NCI-H1930 (cell line): ENCODE data around the gene PGM2L1.
"Not testable (repeated sequence)": the region's sequence is repeated elsewhere in the genome, so short reads cannot be mapped to it uniquely, and the experiment has no call there.

Source experiments
- DNase-seq, 2 experiments: peaks; one replicate each; lab custom pipeline; 2025; lab: John Stamatoyannopoulos, UW

Gene PGM2L1

DNA sequence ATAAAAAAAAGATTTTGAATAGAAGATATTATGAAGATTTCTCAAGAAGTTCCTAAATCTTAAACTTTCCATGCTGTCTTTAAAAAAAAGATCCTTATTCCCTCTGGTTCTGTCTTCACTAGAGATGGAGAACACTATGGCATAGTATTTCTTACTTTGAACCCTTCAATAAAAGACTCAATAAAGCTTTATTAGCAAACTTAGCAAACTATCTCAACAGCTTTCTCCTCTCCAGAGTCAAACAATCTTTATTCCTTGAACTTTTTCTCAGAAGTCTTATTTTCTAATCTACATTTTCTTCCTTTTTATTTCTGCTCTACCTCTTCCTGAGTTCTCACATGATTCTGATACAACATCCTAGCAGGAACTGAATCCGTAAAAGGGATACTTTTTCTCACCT is 65.0 kb downstream of the PGM2L1 start:
- no peak for DNase-seq

DNA sequence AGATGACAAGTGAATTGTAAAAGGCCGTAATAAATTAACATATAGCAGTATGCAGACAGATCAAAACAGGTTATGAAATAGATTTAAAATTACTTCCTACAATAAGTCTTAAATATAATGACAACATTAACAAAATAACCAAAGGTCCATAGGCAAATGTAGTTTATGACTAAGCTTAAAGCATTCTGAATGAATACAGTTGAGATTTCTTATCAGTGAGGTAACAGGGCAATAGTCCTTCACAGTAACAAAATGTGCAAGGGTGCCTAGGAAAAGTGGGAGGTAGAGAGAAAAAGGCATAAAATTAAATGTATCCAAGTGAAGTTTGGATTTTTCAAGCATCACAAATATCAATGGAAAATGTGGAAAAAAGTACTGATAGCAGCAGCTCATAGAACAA is 65.9 kb downstream of the PGM2L1 start:
- no peak for DNase-seq

- not testable (repeated sequence) for DNase-seq
These were observed 67.2 kb downstream of the PGM2L1 start for GRCh38 chr11:74331000-74331399.

DNA sequence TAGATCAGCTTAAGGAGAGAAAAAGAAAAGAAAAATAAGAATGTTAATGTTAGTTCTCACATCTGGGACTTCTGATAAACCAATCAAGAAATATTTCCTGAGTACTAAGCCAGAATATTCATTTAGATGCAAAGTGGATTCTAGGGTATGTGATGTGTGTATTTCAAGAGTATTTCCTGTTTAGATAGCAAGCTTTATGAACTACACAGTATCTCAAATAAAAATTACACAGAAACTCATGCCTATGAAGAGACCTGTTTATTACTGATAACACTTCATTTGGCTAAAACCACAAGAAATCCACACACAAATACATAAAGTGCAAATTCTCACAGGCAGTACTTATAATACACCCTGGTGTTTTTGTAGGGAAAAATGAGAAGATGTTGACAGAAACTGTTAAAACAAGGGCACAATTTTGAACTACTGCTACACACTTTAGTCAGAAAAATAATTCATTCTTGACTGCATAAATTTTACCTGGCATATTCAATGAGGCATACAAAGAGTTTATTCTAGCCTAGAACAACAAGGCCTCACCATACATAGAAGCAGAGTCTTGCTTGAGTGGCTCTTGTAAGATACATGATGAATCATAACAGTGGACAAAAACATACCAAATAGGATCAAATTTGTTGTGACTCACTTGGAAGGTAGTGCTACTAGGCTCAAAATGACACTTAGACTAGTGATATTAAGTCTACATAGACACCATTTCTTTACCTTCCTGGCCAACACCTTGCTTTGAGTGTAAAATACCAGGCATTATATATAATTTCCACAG is 68.0 kb downstream of the PGM2L1 start:
- no peak for DNase-seq

GRCh38 chr11:74327076-74327475 is 71.2 kb downstream of the PGM2L1 start:
- no peak for DNase-seq

- DNase-seq = no peak
These were observed 71.6 kb downstream of the PGM2L1 start for GRCh38 chr11:74326665-74327064.

DNA sequence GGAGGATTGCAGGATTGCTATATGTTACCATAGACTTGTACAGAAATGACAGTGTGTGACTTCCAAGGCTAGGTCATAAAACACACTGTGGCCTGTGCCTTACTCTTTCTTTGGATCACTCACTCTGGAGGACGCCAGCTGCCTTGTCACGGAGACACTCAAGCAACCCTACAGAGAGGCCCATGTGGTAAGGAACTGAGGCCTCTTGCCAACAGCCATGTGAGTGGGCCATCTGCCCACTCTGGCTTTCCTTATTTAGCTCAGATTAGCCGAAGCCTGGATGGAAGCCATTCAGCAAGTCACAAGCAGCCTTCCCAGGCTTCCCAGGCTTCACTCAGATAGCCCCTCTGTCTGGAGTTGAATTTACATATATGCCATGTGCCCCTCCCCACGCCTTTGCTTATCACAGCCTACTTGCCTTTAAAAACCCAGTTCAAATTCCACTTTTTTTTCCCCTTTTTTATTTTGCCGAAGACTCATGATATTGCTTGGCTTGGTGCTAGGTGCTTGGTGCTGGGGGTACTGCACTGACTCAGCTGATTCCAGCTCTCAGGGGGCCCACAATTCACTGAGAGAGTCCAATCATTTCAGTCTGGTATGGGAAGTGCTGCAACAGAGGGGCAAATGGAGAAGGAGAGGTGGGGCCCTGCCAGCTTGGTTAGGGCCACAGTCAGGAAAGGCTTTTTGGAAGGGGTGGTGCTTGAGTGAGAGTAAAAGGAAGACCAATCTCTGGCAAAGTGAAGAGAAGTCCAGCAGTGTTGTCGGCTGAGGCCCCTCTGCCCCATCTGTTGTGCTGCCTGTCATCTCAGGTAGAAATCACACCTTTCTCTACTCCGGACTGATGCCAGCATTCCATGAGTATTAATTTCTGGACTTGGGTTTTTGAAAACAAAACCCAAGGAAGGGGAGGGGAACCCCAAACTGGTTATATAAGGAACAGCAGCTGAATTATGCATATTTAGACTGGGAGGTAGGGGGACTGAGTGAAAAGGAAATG is 72.3 kb downstream of the PGM2L1 start:
- DNase-seq = no peak

DNA sequence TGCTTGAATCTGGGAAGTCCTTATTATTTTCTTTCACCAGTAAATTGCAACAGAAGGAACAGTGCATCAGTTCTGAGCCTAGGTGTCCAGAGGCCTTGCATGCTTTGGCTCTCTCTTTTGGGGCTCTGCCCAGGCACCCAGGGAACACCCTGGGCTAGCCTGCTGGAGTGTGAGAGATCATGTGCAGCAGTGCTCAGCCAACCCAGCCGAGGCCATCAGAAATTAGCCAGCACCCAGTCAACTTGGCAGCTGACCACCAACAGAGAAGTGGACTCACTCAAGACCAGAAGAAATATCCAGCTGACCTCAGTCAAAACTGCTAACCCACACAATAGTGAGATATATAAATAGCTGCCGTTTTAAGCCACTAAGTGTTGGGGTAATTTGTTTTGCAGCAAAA is 75.6 kb downstream of the PGM2L1 start:
- no peak for DNase-seq

- DNase-seq = peak; percentile 13 to 30
These were observed 76.6 kb downstream of the PGM2L1 start for GRCh38 chr11:74321487-74322188.

DNA sequence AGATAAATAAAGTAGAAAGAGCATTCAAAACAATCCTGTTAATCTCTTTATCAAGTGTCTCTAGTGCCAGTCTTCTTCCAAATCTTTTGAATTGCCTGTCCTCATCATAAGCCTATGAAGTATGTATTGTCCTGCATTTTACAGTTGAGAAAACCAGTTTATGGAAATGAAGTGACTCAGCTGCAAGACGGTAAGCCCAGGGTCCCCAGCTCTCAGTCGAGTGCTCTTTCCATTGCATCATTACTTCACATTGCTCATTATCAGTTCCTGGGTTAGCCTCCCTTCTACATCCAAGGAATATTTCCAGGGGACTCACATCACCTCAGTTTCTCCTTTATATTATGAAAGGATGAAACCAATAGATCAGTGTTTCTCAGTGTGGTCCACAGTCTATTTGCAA is 77.7 kb downstream of the PGM2L1 start:
- DNase-seq = no peak

- DNase-seq = no peak
These were observed 79.0 kb downstream of the PGM2L1 start for GRCh38 chr11:74319139-74319816.

GRCh38 chr11:74318241-74318932 is 79.8 kb downstream of the PGM2L1 start:
- DNase-seq = no peak

DNA sequence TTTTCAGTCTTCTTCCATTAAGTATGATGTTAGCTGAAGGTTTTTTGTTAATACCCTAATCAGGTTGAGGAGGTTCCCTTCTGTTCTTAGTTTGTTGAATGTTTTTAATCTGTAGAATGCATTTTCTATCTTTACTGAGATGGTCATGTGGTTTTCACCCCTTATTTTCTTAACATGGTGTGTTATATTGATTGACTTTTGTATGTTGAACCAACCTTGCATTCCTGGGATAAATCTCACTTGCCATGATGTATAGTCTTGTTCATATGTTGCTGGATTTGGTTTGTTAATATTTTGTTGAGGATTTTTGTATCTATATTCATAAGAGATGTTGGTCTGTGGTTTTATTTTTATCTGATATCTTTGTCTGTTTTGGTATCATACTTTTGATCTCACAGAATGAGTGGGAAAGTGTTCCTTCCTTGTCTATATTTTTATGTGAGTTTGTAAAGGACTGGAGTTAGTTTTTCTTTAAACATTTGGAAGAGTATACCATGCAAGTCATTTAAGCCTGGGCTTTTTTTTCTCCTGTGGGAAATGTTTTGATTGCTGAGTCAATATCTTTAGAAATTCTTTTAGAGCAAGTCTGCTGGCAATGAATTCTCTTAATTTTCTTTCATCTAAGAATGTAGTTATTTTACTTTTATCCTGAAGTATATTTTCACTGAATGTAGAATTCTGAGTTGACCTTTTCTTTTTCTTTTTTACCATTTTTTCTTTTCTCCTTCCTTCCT is 81.3 kb downstream of the PGM2L1 start:
- DNase-seq = no peak

DNA sequence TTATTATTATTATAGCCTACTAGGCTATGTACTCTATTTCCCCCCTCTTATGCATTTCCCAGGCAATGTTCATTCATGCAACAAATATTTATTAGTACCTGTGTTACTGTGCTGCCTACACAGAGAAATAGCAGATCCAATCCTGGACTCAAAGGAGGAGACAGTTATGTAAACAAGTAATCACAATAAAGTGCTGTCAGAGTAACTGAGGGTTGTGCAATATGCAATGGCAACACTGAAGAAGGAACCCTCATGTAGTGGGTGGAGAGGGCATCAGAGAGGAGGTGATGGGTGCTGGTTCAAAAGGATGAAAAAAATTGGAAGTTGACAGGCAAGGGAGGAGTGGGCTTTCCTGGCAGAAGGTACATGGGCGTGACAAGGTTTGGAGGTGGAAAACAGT is 85.9 kb downstream of the PGM2L1 start:
- no peak for DNase-seq

DNA sequence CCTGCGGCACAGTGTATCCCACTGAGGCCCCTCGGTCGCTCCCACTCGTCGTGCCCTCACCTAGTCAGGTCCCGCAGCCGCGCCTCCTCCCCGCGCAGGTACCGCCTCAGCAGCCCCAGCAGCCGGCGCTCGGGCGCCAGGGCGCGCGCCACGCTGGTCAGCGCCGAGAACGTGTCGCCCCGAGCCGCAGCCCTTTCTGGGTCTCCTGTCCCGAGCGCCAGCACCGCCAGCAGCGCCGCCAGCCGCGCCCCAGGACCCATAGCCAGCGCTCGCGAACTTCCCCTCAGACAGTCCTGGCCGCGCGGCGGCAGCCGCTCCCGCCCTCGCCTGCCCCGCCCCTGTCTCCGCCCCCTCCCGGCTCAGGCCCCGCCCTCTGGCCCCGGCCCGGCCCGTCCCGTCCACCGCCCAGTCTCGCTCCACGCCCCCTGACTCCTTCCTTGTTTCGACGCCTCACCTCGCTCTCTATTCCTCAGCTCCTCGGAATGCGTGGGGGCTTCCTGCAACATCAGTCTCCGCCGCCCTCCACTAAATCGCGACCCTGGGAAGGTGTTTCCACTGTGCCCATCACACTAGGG is 86.8 kb downstream of the PGM2L1 start, which contains the start of gene P4HA3:
TSS of gene P4HA3 (minus strand) at position 289 of the 575 bp plus-strand sequence. CDS start at position 260, 29 bp downstream.
- peak; percentile 22 to 52 for DNase-seq

DNA sequence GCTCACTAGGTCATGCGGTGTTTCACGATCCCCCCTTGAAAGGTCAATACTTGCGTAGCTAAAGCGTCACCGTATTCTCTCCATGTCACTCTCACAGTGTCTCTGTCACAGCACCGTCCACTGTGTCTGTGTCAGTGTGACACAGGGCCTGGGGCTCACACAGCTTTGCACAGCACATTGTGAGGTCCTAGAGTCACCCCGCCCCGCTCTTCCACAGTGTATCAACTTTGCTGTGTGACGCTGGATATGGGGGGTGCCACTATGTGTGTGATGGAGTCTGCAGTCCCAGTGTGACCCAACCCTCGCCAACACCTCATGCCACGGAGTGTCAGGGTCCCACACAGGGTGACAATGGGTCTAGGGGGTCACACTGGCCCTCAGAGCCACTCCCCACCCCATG is 87.4 kb downstream of the PGM2L1 start:
- no peak for DNase-seq

DNA sequence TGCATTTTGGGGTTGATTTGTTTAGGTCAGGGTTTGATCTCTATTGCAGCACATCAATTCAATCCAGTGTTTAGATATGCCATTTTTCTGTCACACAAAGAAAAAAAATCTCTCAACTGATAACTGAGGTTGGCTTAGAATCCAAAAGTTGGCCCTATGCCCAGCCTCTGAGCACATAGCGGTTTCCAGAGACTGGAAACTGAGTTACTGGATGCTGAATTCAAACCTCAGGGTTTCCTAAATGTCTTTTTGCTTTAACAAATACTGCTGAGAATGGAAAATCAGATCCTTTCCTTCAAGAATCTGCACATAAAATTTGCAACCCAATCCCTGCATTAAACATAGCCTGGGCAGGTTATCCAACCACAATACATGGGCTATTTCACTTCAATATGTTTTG is 90.8 kb downstream of the PGM2L1 start:
- no peak for DNase-seq

GRCh38 chr11:74306435-74307175 is 91.6 kb downstream of the PGM2L1 start:
- DNase-seq = no peak

- no peak for DNase-seq
These were observed 99.2 kb downstream of the PGM2L1 start for GRCh38 chr11:74299015-74299414.
